ENCODE data around the gene NAV3.
"Not testable (repeated sequence)": the region's sequence is repeated elsewhere in the genome, so short reads cannot be mapped to it uniquely, and the experiment has no call there.

NAV3 gene

DNA sequence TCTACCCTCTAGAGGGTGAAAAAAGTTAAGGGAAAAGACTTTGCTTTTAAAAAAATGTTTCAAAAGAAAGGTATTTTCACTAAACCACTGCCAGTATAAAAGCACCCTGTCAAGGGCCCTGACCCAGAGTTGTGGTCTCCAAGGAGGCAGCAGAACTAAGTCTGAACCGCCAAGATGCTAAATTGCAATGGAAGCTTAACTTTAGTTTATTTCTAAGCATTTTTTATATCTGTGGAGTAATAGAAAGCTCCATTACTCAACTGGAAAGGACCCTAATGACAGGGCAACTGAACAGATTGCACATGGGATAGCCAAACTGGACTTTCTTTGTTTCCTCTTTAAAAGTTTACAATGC is 379.8 kb downstream of the NAV3 start:
- H3K27ac Mint-ChIP-seq, result no peak overlapping the region

DNA sequence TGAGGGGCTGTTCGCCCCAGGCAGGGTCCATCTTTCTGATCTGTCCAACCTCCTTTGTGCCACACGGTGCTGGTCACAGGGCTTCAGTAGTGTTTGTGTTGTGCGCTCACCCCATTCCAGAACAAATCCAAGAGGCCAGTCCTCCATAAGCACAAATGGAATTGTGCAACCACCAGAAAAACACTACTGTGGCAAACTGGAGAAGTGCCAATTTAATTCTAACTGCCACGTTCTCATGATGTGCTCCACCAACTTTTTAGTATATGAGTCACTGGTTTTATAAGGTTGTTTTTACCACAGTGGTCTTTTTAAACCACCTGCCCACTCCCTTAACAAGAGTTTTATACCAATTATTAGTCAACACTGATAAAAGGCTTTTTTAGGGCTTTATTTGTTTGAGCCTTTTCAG is 380.2 kb downstream of the NAV3 start:
- no peaks in the 10 kb centered on the region for H3K36me3 Mint-ChIP-seq (ENCODE audit: low read depth)
- intact Hi-C loops (cut with micrococcal nuclease), result no loop called here
- H3K4me1 Mint-ChIP-seq (ENCODE audit: low read depth), result no peaks in the 10 kb centered on the region
- H3K9me3 Mint-ChIP-seq, result no peaks in the 10 kb centered on the region
- H3K27me3 Mint-ChIP-seq, result no peaks in the 10 kb centered on the region
- H3K4me3 Mint-ChIP-seq, result no peak overlapping the region
- H3K27ac Mint-ChIP-seq, result no peak overlapping the region

More for the DNA sequence above, 379.8 kb downstream of the NAV3 start:
- intact Hi-C loops (cut with micrococcal nuclease), result no loop called here
- Mint-ChIP-seq H3K4me1 (ENCODE audit: low read depth) (no peaks in the 10 kb centered on the region), H3K9me3 (no peaks in the 10 kb centered on the region), H3K4me3 (no peak overlapping the region), H3K27me3 (no peaks in the 10 kb centered on the region), H3K36me3 (ENCODE audit: low read depth) (no peaks in the 10 kb centered on the region)

DNA sequence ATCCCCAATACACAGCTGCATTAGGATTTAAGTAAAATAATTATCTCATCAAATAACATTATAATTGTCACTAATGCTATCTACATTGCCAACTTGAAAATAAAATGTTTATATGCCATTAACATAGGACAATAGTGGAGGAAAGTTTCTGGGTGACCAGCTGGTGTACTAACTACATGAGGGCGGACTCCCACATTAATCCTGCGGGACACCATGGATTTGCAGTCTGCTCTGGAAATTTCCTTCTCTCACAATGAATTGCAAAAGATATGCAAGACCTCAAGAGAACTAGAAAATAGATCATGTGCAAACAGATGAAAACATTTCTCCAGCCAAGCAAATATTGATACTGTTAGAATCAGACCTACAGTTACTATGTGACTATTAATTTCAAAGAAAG is 390.1 kb downstream of the NAV3 start:
- H3K4me1 Mint-ChIP-seq (ENCODE audit: low read depth), result no peaks in the 10 kb centered on the region
- H3K4me3 Mint-ChIP-seq, result no peak overlapping the region
- no peak overlapping the region for H3K27ac Mint-ChIP-seq
- intact Hi-C loops (cut with micrococcal nuclease), result no loop called here
- no peaks in the 10 kb centered on the region for H3K9me3 Mint-ChIP-seq
- H3K36me3 Mint-ChIP-seq (ENCODE audit: low read depth), result no peaks in the 10 kb centered on the region
- H3K27me3 Mint-ChIP-seq, result no peaks in the 10 kb centered on the region

DNA sequence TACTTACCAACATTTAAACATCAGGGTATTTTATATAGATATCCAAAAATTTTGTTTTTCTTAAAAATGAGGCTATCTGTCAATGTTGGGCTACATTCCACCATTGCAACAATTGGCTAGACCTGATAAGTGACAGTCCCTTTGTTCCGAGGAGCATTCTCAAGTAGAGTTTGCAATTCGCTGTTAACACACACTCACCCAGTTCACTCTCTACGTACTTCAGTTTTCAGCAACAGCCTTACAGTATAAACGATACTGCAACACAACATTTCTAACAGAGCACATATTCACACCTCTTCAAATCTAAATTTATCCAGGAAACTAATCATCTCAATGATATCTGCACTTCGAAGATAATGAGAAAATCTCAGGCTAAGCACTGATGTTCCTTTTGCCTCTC is 393.5 kb downstream of the NAV3 start:
- Mint-ChIP-seq H3K36me3 (ENCODE audit: low read depth) (no peaks in the 10 kb centered on the region), H3K27me3 (no peaks in the 10 kb centered on the region), H3K9me3 (peaks cover 8% of the 10 kb centered on the region), H3K27ac (no peak overlapping the region), H3K4me3 (no peak overlapping the region), H3K4me1 (ENCODE audit: low read depth) (no peaks in the 10 kb centered on the region)
- intact Hi-C loops (cut with micrococcal nuclease), result no loop called here

DNA sequence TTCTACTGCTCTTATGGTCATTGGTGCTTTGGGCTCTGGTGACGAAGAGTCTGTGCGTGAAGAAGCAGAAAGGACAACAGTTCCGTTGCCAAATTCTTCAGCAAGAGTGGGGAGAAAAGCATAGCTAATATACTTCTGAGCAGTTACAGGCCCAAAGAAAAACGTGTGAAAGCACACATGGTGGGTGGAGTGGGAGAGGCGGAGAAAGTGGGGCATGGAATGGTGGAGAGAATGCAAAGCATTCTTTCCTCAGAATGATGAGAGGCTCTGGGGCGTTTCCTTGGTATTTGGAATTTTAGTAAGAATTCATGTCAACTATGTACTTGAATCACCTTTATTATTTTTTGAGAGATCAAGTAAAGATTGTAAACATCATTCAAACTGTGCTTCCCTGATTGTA is 396.1 kb downstream of the NAV3 start:
- H3K27me3 Mint-ChIP-seq, result no peaks in the 10 kb centered on the region

DNA sequence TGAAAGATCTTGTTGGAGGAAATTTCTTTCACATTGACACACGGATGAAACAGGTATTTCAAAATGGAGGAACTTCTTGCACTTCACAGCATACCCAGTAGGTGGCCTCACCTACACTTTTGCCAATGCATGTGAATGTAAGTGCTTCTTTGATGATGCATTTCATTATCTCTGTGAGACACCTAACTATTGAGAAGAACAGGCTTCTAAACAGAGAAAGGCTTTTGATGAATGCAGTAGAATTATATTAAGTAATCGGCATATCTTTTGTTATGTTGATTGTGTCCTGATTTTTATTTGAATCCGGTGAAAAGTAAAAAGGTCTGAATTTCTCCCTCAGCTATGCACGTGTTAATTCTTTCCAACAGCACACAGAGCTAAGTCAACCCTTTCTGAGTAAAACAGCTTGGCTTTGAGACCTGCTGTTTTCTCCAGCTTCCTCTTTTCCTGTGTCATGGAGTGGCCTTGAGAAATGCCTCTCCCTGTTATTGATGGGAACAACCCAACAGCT is 399.0 kb downstream of the NAV3 start:
- Mint-ChIP-seq H3K27ac (no peak overlapping the region), H3K4me1 (ENCODE audit: low read depth) (peaks cover 5% of the 10 kb centered on the region)
- intact Hi-C loops (cut with micrococcal nuclease), result no loop called here

More for the DNA sequence above, 396.1 kb downstream of the NAV3 start:
- Mint-ChIP-seq H3K4me1 (ENCODE audit: low read depth) (peaks cover 5% of the 10 kb centered on the region), H3K36me3 (ENCODE audit: low read depth) (no peaks in the 10 kb centered on the region), H3K27ac (no peak overlapping the region), H3K9me3 (peaks cover 8% of the 10 kb centered on the region), H3K4me3 (no peak overlapping the region)
- intact Hi-C loops (cut with micrococcal nuclease), result no loop called here

DNA sequence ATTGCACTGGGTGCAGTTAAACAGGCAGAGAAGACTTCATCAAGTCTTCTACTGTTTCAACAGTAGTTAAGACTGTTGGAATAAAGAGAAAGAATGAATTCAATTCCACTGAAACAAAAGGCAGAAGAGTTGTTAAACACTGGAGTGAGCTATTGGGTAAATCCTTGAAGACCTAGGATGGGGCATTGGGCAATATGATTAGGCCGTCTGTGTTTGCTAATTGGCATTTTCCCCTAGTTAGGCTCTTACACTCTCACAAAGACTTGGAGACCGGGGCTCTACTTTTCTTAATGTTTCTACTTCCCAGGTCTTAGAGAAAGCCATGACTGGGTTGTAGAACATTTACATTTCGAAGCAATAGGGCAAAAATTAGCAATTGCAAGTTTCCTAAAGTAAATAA is 402.1 kb downstream of the NAV3 start:
- no peak overlapping the region for H3K27ac Mint-ChIP-seq
- H3K4me1 Mint-ChIP-seq (ENCODE audit: low read depth), result peaks cover 5% of the 10 kb centered on the region
- H3K4me3 Mint-ChIP-seq, result no peak overlapping the region
- H3K36me3 Mint-ChIP-seq (ENCODE audit: low read depth), result no peaks in the 10 kb centered on the region
- intact Hi-C loops (cut with micrococcal nuclease), result no loop called here
- H3K27me3 Mint-ChIP-seq, result no peaks in the 10 kb centered on the region
- no peaks in the 10 kb centered on the region for H3K9me3 Mint-ChIP-seq

More for the DNA sequence above, 399.0 kb downstream of the NAV3 start:
- Mint-ChIP-seq H3K9me3 (peaks cover 8% of the 10 kb centered on the region), H3K4me3 (no peak overlapping the region), H3K27me3 (no peaks in the 10 kb centered on the region), H3K36me3 (ENCODE audit: low read depth) (no peaks in the 10 kb centered on the region)

DNA sequence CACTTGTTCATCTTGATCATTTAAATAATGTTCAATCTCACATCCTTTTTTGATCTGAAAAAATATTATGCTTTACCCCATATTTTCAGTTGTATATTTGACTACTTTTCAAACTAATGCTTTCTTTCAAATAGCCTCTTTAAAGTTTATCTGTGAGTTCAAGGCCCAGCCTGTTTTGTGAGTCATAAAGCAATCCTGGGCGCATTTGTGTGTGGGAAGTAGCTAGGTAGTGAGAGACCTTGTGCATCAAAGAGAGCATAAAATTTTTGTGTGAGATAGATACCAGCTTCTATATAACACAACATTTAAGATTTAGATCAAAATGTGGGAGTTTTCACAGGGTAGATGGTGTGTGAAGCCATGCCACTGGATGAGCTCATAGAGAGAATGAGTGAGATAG is 405.6 kb downstream of the NAV3 start:
- H3K9me3 Mint-ChIP-seq, result no peaks in the 10 kb centered on the region
- H3K27me3 Mint-ChIP-seq, result no peaks in the 10 kb centered on the region
- H3K4me3 Mint-ChIP-seq, result no peak overlapping the region
- intact Hi-C loops (cut with micrococcal nuclease), result no loop called here
- no peak overlapping the region for H3K27ac Mint-ChIP-seq
- H3K4me1 Mint-ChIP-seq (ENCODE audit: low read depth), result no peaks in the 10 kb centered on the region
- H3K36me3 Mint-ChIP-seq (ENCODE audit: low read depth), result no peaks in the 10 kb centered on the region

DNA sequence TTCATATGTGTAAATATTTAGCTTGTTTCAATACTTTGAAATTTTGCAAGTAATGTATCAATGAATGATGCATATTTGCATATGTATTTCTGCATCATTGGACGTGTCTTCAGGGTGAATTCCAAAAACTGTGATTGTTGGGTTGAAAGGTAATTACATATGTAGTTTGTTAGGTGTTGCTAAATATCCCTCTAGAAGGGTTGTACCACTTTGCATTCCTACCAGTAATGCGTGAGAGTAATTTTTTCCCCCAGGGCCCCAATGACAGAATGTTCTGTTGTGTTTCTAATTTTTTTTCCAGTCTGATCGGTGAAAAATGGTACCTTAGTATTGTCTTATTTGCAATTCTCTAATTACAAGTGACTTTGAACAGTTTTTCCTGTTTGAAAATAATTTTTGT is 408.9 kb downstream of the NAV3 start:
- H3K4me1 Mint-ChIP-seq (ENCODE audit: low read depth), result no peaks in the 10 kb centered on the region
- no peaks in the 10 kb centered on the region for H3K27me3 Mint-ChIP-seq
- H3K4me3 Mint-ChIP-seq, result no peak overlapping the region
- H3K9me3 Mint-ChIP-seq, result no peaks in the 10 kb centered on the region
- intact Hi-C loops (cut with micrococcal nuclease), result no loop called here
- H3K36me3 Mint-ChIP-seq (ENCODE audit: low read depth), result no peaks in the 10 kb centered on the region
- H3K27ac Mint-ChIP-seq, result no peak overlapping the region

DNA sequence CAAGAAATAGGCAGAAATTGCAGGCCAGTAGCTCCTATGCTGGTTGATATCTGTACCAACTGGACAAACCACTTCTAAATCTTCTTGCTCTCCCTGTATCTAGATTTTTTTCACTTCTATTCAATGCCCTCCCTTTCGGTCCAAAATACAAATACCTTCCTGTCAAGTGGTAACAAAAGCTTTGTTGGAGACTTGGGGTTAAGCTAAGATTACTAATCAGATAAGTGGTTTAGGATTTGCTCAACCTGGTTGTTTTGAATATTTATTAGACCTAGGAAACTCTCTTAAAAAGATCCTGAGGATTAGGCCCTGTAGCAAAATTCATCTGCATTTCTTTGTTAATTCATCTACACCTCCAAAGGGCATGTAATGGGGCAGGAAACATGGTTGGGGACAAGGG is 410.1 kb downstream of the NAV3 start:
- H3K27me3 Mint-ChIP-seq, result no peaks in the 10 kb centered on the region
- no peaks in the 10 kb centered on the region for H3K36me3 Mint-ChIP-seq (ENCODE audit: low read depth)
- no peaks in the 10 kb centered on the region for H3K4me1 Mint-ChIP-seq (ENCODE audit: low read depth)
- H3K27ac Mint-ChIP-seq, result no peak overlapping the region
- intact Hi-C loops (cut with micrococcal nuclease), result no loop called here
- H3K9me3 Mint-ChIP-seq, result no peaks in the 10 kb centered on the region
- no peak overlapping the region for H3K4me3 Mint-ChIP-seq

DNA sequence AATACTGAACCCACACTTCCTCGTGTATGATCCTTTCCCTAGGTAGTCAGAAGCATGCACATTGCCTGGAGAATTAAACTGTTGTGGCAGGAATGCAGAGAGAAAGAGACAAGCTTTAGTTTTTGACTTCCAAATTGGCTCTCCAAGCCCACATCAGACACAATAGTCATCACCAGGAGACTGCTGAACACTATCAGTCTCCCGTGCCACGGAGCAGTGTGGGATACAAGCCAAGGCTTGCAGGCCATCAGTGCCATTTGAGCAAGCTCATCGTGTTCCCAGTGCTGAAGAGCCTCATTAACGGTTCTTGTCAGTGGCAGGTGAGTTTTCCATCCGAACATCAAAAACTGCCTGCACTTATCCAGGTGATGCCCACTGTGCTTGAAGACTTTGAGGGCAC is 410.8 kb downstream of the NAV3 start:
- Mint-ChIP-seq H3K27ac (no peak overlapping the region), H3K27me3 (no peaks in the 10 kb centered on the region), H3K4me1 (ENCODE audit: low read depth) (no peaks in the 10 kb centered on the region), H3K4me3 (no peak overlapping the region), H3K9me3 (peaks cover 6% of the 10 kb centered on the region), H3K36me3 (ENCODE audit: low read depth) (no peaks in the 10 kb centered on the region)
- intact Hi-C loops (cut with micrococcal nuclease), result no loop called here

DNA sequence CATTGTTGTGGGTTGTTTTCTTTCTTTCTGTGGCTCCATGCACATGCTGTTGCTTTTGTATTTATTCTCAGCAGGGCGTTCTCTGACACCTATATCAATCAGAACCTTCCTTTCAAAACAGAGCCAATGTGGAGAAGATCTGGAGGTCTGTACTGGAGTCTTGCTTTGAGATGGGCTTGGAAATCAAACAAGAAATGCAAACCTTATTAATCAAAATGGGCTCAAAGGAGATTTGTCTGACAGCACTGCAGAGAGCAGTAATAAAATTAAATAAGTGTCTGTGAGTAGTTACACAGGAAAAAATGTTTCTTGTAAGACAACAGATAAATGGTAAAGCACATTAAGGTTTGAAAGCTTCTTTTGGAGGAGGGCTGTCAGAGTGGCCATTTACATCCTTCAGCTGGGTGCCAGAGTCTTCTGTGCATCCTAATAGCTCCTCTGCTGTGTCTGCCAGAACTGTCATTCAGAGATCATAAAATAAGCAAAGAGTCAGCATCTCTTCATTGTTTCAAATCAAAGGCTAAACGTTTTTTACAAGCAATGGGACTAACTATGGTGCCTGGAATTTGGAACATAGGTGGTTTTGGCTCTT is 414.3 kb downstream of the NAV3 start:
- intact Hi-C loops (cut with micrococcal nuclease), result no loop called here

DNA sequence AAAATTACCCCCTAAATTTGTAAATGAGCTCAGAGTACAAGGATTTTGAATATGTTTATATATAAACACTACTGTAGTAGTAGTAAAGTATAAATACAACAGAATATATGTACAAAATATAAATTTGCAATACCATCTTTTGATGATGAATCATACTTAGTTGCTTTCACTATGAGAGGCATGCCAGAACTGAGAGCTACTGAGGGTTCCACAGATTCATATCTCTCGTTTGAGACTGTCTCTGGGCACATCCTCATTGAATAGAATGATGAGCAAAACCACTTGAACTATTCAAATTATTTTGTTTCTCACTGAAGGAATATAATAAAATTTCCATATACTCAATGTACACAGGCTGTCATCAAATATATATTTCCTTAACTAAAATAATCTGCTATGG is 417.6 kb downstream of the NAV3 start:
- no peak overlapping the region for H3K4me3 Mint-ChIP-seq
- H3K36me3 Mint-ChIP-seq (ENCODE audit: low read depth), result no peaks in the 10 kb centered on the region
- H3K9me3 Mint-ChIP-seq, result peaks cover 14% of the 10 kb centered on the region
- intact Hi-C loops (cut with micrococcal nuclease), result no loop called here
- H3K27ac Mint-ChIP-seq, result no peak overlapping the region
- H3K4me1 Mint-ChIP-seq (ENCODE audit: low read depth), result no peaks in the 10 kb centered on the region
- H3K27me3 Mint-ChIP-seq, result no peaks in the 10 kb centered on the region

More for the DNA sequence above, 414.3 kb downstream of the NAV3 start:
- Mint-ChIP-seq H3K4me1 (ENCODE audit: low read depth) (no peaks in the 10 kb centered on the region), H3K27me3 (no peaks in the 10 kb centered on the region), H3K4me3 (no peak overlapping the region), H3K36me3 (ENCODE audit: low read depth) (no peaks in the 10 kb centered on the region), H3K27ac (no peak overlapping the region), H3K9me3 (peaks cover 14% of the 10 kb centered on the region)

DNA sequence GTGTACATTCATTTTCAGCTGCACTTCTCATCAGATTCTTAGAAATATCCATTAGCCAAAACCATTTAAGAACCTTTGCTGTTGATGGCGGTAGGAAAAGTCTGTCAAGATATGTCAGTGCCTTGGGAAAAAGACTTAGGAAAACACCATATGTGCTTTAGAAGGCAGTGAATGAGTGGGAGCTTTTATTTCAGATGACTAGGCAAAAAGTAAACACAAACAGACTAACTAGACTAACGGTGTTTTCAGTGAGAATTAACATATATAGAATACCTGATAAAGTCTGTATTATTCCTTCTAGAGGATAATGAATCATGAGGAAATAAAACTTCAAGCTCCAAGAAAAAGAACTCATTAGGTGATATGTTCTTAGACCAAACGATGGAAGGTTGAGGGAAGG is 418.9 kb downstream of the NAV3 start:
- Mint-ChIP-seq H3K27ac (no peak overlapping the region), H3K4me1 (ENCODE audit: low read depth) (no peaks in the 10 kb centered on the region), H3K27me3 (no peaks in the 10 kb centered on the region), H3K36me3 (ENCODE audit: low read depth) (no peaks in the 10 kb centered on the region), H3K4me3 (no peak overlapping the region), H3K9me3 (peaks cover 14% of the 10 kb centered on the region)
- intact Hi-C loops (cut with micrococcal nuclease), result no loop called here

DNA sequence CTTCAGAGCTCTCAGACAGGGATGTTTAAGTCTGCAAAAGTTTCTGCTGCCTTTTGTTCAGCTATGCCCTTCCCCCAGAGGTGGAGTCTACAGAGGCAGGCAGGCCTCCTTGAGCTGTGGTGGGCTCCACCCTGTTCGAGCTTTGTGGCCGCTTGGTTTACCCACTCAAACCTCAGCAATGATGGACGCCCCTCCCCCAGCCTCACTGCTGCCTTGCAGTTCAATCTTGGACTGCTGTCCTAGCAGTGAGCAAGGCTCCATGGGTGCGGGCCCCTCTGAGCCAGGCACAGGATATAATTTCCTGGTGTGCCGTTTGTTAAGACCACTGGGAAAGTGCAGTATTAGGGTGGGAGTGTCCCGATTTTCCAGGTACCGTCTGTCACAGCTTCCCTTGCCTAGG is 427.0 kb downstream of the NAV3 start:
- H3K36me3 Mint-ChIP-seq (ENCODE audit: low read depth); H3K27ac Mint-ChIP-seq; H3K4me3 Mint-ChIP-seq; H3K27me3 Mint-ChIP-seq; intact Hi-C loops (cut with micrococcal nuclease); H3K4me1 Mint-ChIP-seq (ENCODE audit: low read depth): not testable (repeated sequence)
- H3K9me3 Mint-ChIP-seq, result peaks cover 16% of the 10 kb centered on the region
